ENCODE results near the gene RMI2.

The RMI2 gene

DNA sequence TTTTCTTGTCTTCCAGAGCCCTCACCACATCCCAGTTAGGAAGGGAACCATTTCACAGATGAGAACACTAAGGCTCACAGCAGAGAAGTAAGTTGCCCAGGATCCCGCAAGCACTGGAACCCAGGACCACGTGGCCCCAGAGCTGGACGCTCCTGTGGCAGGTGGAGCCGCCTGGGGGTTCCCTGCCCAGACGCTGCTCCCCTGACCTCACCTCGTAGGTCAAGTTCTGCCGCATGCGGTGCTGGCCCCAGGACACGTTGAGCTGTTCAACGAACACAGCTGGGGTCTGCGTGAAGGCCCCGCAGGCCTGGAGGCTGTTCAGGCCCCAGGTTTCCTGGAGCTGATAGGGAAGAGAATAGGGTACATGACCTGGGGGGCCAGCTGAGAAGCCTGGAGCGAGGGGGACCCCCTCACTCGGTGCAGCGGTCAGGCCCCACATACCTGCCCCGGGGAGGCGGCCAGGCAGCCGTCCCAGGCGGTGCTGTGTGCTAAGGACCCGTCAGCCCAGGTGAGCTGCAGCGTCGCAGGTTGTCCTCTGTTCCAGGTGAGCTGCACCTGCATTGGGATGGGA lies 54.1 kb downstream of the RMI2 start:
- H3K4me3 ChIP-seq (ENCODE audit: low read length in 2 of 2), result no peak overlapping the region
- no peaks in the 10 kb centered on the region for H3K36me3 ChIP-seq (ENCODE audit: control insufficient read depth in 2 of 2, insufficient read depth in 2 of 2, low read length in 2 of 2)
- H3K27ac ChIP-seq (ENCODE audit: low read depth in 2 of 2, low read length in 2 of 2), result no peak overlapping the region
- no peaks in the 10 kb centered on the region for H3K9me3 ChIP-seq (ENCODE audit: control insufficient read depth in 2 of 2, low read length in 2 of 2)
- no peaks in the 10 kb centered on the region for H3K4me1 ChIP-seq (ENCODE audit: control insufficient read depth in 2 of 2, insufficient read depth in 2 of 2, low read length in 2 of 2)
- no peak overlapping the region for H3K9ac ChIP-seq (ENCODE audit: low read depth in 1 of 2, low read length in 2 of 2)
- no peaks in the 10 kb centered on the region for H3K27me3 ChIP-seq (ENCODE audit: control insufficient read depth in 2 of 2, insufficient read depth in 2 of 2, low read length in 2 of 2)

DNA sequence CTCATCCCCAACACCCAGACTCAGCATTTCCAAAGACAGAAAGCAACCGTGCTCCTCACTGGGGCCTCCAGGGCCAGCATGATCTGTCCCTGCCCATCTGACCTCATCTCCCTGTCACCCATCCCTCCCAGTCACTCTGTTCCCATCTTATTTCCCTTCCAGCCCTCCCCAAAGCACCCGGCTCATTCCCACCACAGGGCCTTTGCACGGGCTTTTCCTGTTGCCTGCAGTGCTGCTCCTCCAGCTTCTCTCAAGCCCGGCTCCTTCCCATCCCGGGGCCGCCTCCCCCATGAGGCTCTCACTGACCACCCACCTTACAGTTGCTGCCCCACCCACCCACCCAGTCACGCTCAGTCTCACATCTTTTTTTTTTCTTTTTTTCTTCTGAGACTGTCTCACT lies 54.8 kb downstream of the RMI2 start:
- Histone ChIP-seq H3K27me3 (ENCODE audit: control insufficient read depth in 2 of 2, insufficient read depth in 2 of 2, low read length in 2 of 2) (no peaks in the 10 kb centered on the region), H3K4me3 (ENCODE audit: low read length in 2 of 2) (no peak overlapping the region), H3K36me3 (ENCODE audit: control insufficient read depth in 2 of 2, insufficient read depth in 2 of 2, low read length in 2 of 2) (no peaks in the 10 kb centered on the region), H3K27ac (ENCODE audit: low read depth in 2 of 2, low read length in 2 of 2) (no peak overlapping the region), H3K4me1 (ENCODE audit: control insufficient read depth in 2 of 2, insufficient read depth in 2 of 2, low read length in 2 of 2) (no peaks in the 10 kb centered on the region), H3K9ac (ENCODE audit: low read depth in 1 of 2, low read length in 2 of 2) (no peak overlapping the region), H3K9me3 (ENCODE audit: control insufficient read depth in 2 of 2, low read length in 2 of 2) (no peaks in the 10 kb centered on the region)

Data from mucosa of rectum (tissue), 2 donors.